ENCODE results near the gene TMTC2.

TMTC2 gene

DNA sequence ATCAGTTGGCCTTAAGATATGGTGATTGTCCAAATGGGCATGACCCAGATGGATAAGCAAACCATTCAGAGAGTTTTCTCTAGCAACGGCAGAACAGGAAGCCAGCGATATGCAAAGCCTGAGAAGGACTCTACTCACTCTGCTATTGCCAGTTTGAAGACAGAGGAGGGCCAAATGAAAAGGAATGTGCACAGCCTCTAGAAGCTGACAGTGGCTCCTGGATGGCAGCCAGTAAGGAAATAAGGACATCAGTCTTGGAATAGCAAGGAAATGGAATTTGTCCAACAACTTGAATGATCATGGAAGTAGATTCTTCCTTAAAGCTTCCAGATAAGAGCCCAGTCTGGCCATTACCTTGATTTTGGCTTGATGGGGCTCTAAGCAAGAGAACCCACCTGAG is 60.0 kb downstream of the TMTC2 start:
- ATAC-seq (ENCODE audit: low read depth): no peak

DNA sequence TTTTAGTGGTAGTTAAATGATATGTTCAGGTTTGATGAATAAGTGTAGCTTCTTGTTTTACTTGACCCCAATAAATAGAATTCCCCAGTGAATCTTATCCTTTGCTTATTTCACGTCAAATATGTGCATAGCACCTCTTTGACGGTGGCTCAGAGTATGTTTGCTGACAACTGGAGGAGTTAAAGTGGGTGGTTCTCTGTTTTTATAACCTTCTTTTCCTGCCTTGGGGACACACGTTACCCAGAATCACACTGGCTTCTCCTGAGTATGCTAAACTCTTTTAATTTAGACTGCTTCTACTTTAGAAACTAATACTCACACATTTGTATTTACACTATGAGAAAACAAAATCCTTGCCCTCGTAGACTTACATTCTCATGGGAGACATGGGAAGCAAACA is 62.3 kb downstream of the TMTC2 start:
- no peak overlapping the region for H3K27ac ChIP-seq (ENCODE audit: poor library complexity, severe bottlenecking)
- DNase-seq (ENCODE audit: low spot score): no peak
- H3K36me3 ChIP-seq (ENCODE audit: low read depth): no peaks in the 10 kb centered on the region
- no peak overlapping the region for H3K4me3 ChIP-seq (ENCODE audit: severe bottlenecking)
- H3K27me3 ChIP-seq (ENCODE audit: insufficient read depth, poor library complexity, severe bottlenecking): no peaks in the 10 kb centered on the region
- ATAC-seq (ENCODE audit: low read depth): no peak
- TF ChIP-seq, protein P1, sequence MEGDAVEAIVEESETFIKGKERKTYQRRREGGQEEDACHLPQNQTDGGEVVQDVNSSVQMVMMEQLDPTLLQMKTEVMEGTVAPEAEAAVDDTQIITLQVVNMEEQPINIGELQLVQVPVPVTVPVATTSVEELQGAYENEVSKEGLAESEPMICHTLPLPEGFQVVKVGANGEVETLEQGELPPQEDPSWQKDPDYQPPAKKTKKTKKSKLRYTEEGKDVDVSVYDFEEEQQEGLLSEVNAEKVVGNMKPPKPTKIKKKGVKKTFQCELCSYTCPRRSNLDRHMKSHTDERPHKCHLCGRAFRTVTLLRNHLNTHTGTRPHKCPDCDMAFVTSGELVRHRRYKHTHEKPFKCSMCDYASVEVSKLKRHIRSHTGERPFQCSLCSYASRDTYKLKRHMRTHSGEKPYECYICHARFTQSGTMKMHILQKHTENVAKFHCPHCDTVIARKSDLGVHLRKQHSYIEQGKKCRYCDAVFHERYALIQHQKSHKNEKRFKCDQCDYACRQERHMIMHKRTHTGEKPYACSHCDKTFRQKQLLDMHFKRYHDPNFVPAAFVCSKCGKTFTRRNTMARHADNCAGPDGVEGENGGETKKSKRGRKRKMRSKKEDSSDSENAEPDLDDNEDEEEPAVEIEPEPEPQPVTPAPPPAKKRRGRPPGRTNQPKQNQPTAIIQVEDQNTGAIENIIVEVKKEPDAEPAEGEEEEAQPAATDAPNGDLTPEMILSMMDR (IDR thresholded peaks at IDR 0.05; ENCODE audit: poor library complexity, severe bottlenecking): no peak
- no peaks in the 10 kb centered on the region for H3K4me1 ChIP-seq (ENCODE audit: insufficient read depth, poor library complexity, severe bottlenecking)
- H3K9me3 ChIP-seq (ENCODE audit: severe bottlenecking): no peaks in the 10 kb centered on the region

More for the DNA sequence above, 60.0 kb downstream of the TMTC2 start:
- no peaks in the 10 kb centered on the region for H3K9me3 ChIP-seq (ENCODE audit: severe bottlenecking)
- H3K36me3 ChIP-seq (ENCODE audit: low read depth): no peaks in the 10 kb centered on the region
- no peaks in the 10 kb centered on the region for H3K4me1 ChIP-seq (ENCODE audit: insufficient read depth, poor library complexity, severe bottlenecking)
- no peaks in the 10 kb centered on the region for H3K27me3 ChIP-seq (ENCODE audit: insufficient read depth, poor library complexity, severe bottlenecking)
- DNase-seq (ENCODE audit: low spot score): no peak
- no peak overlapping the region for H3K4me3 ChIP-seq (ENCODE audit: severe bottlenecking)
- H3K27ac ChIP-seq (ENCODE audit: poor library complexity, severe bottlenecking): no peak overlapping the region
- TF ChIP-seq, protein P1 (IDR thresholded peaks at IDR 0.05; ENCODE audit: poor library complexity, severe bottlenecking): no peak

DNA sequence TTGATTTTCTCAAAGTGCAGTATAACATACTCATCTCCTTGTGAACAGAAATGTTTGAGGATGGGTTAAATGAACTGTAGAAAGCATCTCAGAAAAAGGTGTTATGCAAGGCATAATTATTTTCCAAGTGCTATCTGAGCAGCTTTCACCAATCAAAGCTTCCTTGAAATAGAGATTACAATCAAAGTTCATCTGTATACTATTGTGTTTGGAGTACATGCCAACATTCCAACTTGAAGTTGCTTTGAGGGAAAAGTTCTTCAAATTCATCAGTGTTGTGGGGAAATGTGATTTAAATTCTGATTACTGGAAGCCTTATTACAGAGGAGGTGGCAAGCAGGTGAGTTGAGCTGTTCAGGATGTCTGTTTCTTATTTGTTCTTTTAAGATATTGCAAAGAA is 68.2 kb downstream of the TMTC2 start:
- ATAC-seq (ENCODE audit: low read depth) (no peak), DNase-seq (ENCODE audit: low spot score) (no peak)
- Histone ChIP-seq H3K36me3 (ENCODE audit: low read depth) (no peaks in the 10 kb centered on the region), H3K4me3 (ENCODE audit: severe bottlenecking) (no peak overlapping the region), H3K27ac (ENCODE audit: poor library complexity, severe bottlenecking) (no peak overlapping the region), H3K4me1 (ENCODE audit: insufficient read depth, poor library complexity, severe bottlenecking) (no peaks in the 10 kb centered on the region), H3K27me3 (ENCODE audit: insufficient read depth, poor library complexity, severe bottlenecking) (no peaks in the 10 kb centered on the region), H3K9me3 (ENCODE audit: severe bottlenecking) (no peaks in the 10 kb centered on the region)
- TF ChIP-seq, protein P1 (IDR thresholded peaks at IDR 0.05; ENCODE audit: poor library complexity, severe bottlenecking): no peak

DNA sequence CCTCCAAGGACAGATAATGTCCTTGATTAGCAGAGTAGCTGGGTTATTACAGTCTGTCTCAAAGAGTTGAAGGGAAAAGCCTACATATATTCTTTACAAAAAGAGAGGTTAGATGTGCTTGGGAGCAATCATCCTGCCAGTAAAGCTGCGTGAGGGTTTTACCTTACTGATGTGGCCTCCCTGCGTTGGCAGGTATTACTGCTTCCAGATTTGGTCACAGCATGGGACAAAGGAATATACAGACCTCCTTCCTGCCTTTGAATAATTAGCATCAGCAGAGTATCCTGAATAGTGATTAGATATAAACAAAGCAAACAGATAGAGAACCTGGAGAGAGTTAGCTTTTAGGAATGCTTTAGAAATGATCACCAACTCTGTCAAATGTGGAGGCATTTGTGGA is 69.6 kb downstream of the TMTC2 start:
- Histone ChIP-seq H3K27me3 (ENCODE audit: insufficient read depth, poor library complexity, severe bottlenecking) (no peaks in the 10 kb centered on the region), H3K36me3 (ENCODE audit: low read depth) (no peaks in the 10 kb centered on the region), H3K27ac (ENCODE audit: poor library complexity, severe bottlenecking) (no peak overlapping the region), H3K4me1 (ENCODE audit: insufficient read depth, poor library complexity, severe bottlenecking) (no peaks in the 10 kb centered on the region), H3K4me3 (ENCODE audit: severe bottlenecking) (no peak overlapping the region), H3K9me3 (ENCODE audit: severe bottlenecking) (no peaks in the 10 kb centered on the region)
- no peak for DNase-seq (ENCODE audit: low spot score)
- TF ChIP-seq, protein P1 (IDR thresholded peaks at IDR 0.05; ENCODE audit: poor library complexity, severe bottlenecking): no peak
- ATAC-seq (ENCODE audit: low read depth): no peak

DNA sequence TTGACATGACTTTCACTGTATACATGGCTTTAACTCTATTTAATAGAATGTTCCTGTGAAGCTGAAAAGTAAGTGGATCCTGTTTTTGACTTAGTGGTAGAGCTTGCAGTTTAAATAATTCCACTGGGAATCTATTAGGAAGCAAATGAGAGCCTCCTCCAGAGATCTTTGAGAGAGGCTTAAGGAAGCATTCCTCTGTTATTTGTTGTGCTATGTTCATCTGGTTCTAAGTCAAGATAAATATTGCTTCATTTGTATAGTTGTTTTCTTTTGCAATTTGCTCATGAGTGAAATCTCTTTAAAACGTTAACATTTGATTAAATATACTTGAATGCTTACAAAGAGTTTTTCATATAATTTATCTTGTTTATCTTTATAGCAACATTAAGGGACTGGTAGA is 70.4 kb downstream of the TMTC2 start:
- Histone ChIP-seq H3K9me3 (ENCODE audit: severe bottlenecking) (no peaks in the 10 kb centered on the region), H3K27me3 (ENCODE audit: insufficient read depth, poor library complexity, severe bottlenecking) (no peaks in the 10 kb centered on the region), H3K4me3 (ENCODE audit: severe bottlenecking) (no peak overlapping the region), H3K36me3 (ENCODE audit: low read depth) (no peaks in the 10 kb centered on the region), H3K4me1 (ENCODE audit: insufficient read depth, poor library complexity, severe bottlenecking) (no peaks in the 10 kb centered on the region), H3K27ac (ENCODE audit: poor library complexity, severe bottlenecking) (no peak overlapping the region)
- no peak for DNase-seq (ENCODE audit: low spot score)
- no peak for ATAC-seq (ENCODE audit: low read depth)
- TF ChIP-seq, protein P1 (IDR thresholded peaks at IDR 0.05; ENCODE audit: poor library complexity, severe bottlenecking): no peak
